ENCODE data around the gene CKS1B. TPM values are rescaled to one million over a fixed set of nuclear protein-coding genes. Genes with fewer than 3 reads are reported as not detected.

Gene CKS1B
- total RNA-seq, 6 experiments from 2014 or later, result 14.9 to 51.7 (median 23.1) TPM

DNA sequence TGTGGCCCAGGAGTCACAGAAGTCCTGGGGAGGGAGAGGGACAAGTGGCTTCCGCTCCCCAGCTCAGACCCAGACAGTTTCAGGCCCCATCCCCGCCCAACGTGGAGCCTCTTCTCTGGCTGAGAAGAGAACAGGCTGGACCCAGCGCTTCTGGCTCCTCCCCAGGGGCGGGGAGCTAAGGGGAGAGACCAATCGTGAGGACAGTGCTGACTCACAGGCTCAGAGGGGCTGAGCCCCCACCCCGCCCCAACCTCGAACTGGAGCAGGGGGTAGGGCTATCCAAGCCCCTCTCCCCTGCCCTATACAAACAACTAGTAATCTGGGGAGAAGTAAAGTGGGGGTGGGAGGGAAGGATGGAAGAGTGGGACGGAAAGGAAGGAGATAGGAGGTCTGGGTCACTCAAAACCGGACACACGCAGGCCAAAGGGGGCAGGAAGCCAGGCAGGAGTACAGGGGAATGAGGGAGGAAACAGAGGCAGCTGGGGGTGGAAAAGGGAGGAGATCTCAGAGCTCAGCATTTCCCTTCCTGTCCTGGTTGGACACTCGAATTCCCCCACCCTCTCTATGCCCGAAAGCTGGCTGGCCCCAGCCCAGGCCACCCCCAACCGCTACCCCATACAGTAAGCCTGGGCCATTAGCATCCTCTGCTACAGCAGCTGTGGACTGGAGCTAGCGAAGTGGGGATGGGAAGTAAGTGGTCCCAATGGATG lies 3.7 kb upstream of the CKS1B start, which contains the start of gene SHC1:
SHC1 (minus strand) TSS at position 117 of the 710 bp plus-strand sequence. CDS start 221 bp downstream, outside the sequence.
- Histone ChIP-seq H3K4me1 (peaks cover 0 to 30% (median 14%) of the 10 kb centered on the region in 4 donors), H3K9me3 (no peaks in the 10 kb centered on the region), H3K36me3 (peaks cover 0 to 29% (median 15%) of the 10 kb centered on the region in 4 donors), H3K27me3 (no peaks in the 10 kb centered on the region), H3K4me3 (peak within 1 kb of the TSS; percentile 63 to 83 (median 65)), H3K27ac (peak within 1 kb of the TSS; percentile 98 to 99 (median 99))
- DNase-seq (peak; percentile 90 to 94 (median 92)), ATAC-seq (peak; percentile 32 to 47 (median 40))
- 15% methylated on average over 6 of the region's 15 CpGs for WGBS (ENCODE audit: insufficient coverage, low coverage, low lambda C conversion rate, missing lambda C conversion rate)
- TF ChIP-seq POLR2A (IDR thresholded peaks at IDR 0.05) (peak; percentile 97), CTCF (IDR thresholded peaks at IDR 0.05) (no peak)
- intact Hi-C loops (cut with DNase I), result no loop called here

DNA sequence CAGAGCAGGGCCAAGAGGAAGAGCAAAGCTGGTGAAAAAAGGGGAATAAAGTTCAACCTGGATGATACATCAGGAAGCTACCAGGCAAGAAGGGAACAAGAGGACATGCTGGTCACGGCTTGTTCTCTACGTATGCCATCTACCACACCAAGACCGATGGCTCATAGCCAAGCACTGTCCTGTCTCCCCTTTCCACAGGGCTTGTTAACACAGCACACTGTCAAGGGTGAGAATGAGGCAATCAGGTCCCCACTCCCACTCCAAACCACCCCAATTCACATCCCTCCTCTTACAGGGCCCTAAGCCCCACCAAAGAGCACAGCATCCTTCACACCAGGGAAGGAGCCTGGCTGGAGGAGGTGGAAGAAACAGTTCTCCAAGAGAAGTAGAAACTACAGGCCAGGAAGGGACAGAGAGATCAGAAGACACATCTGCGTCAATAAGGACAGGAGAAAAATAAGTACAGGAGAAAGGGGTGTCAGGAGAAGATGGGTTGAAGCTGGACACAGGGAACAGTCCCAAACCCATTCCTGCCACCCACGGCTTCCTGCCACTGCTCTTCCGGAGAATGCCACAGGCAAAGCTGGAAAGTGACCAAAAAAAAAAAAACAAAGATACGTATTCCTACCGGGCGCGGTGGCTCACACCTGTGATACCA lies 3.0 kb upstream of the CKS1B start:
- H3K4me3 ChIP-seq, result peak overlapping the region; percentile 63 to 83 (median 65)
- ATAC-seq, result no peak
- peak in 2 of 3 donors; percentile 52 to 69 for DNase-seq

DNA sequence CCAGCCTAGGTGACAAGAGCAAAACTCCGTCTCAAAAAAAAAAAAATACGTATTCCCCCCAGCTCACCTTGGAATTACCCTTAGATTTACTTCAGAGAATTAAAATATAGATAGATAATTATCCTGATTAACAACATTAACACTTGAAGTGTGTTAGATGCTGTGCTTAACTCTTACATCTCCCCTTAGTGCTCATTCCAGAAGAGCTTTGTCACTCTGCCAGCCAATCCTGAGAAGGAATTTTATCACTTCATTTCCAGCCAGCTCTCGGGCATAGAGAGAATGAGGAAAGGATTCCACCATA lies 2.3 kb upstream of the CKS1B start:
- peak overlapping the region; percentile 98 to 99 (median 99) for H3K27ac ChIP-seq
- intact Hi-C loops (cut with DNase I), result no loop called here
- no peak for DNase-seq
- TF ChIP-seq CTCF (IDR thresholded peaks at IDR 0.05) (no peak), POLR2A (IDR thresholded peaks at IDR 0.05) (no peak)
- H3K36me3 ChIP-seq, result peaks cover 0 to 15% (median 7%) of the 10 kb centered on the region in 4 donors
- peaks cover 0 to 38% (median 14%) of the 10 kb centered on the region in 4 donors for H3K4me1 ChIP-seq
- ATAC-seq, result no peak
- no peaks in the 10 kb centered on the region for H3K9me3 ChIP-seq
- peak overlapping the region; percentile 63 to 83 (median 65) for H3K4me3 ChIP-seq
- 33% methylated on average over 3 of the region's 3 CpGs for WGBS (ENCODE audit: insufficient coverage, low coverage, low lambda C conversion rate, missing lambda C conversion rate)
- H3K27me3 ChIP-seq, result no peaks in the 10 kb centered on the region

More for the DNA sequence above, 3.0 kb upstream of the CKS1B start:
- no peak for TF ChIP-seq POLR2A (IDR thresholded peaks at IDR 0.05)
- TF ChIP-seq CTCF (IDR thresholded peaks at IDR 0.05), result no peak
- H3K27ac ChIP-seq, result peak overlapping the region; percentile 98 to 99 (median 99)
- WGBS (ENCODE audit: insufficient coverage, low coverage, low lambda C conversion rate, missing lambda C conversion rate), result 22% methylated on average over 8 of the region's 10 CpGs
- peaks cover 0 to 36% (median 14%) of the 10 kb centered on the region in 4 donors for H3K4me1 ChIP-seq
- peaks cover 0 to 22% (median 11%) of the 10 kb centered on the region in 4 donors for H3K36me3 ChIP-seq
- intact Hi-C loops (cut with DNase I), result no loop called here
- H3K27me3 ChIP-seq, result no peaks in the 10 kb centered on the region
- H3K9me3 ChIP-seq, result no peaks in the 10 kb centered on the region

- intact Hi-C loops (cut with DNase I), result no loop called here
- Histone ChIP-seq H3K36me3 (peaks cover 0 to 9% (median 4%) of the 10 kb centered on the region in 4 donors), H3K9me3 (no peaks in the 10 kb centered on the region), H3K27ac (peak overlapping the region; percentile 98 to 99 (median 99)), H3K27me3 (no peaks in the 10 kb centered on the region), H3K4me1 (peaks cover 0 to 38% (median 14%) of the 10 kb centered on the region in 4 donors), H3K4me3 (peak overlapping the region; percentile 63 to 83 (median 65))
- peak; percentile 82 for TF ChIP-seq POLR2A (IDR thresholded peaks at IDR 0.05)
- no peak for TF ChIP-seq CTCF (IDR thresholded peaks at IDR 0.05)
- DNase-seq, result peak; percentile 88 to 91 (median 90)
- WGBS (ENCODE audit: insufficient coverage, low coverage, low lambda C conversion rate, missing lambda C conversion rate), result 10% methylated on average over 18 of the region's 18 CpGs
- ATAC-seq, result peak; percentile 35 to 51 (median 41)
Measured at GRCh38 chr1:154972517-154973343, 1.8 kb upstream of the CKS1B start.
